ENCODE results near the gene ROCK1.
"Not testable (repeated sequence)": the region's sequence is repeated elsewhere in the genome, so short reads cannot be mapped to it uniquely, and the experiment has no call there.

The ROCK1 gene

DNA sequence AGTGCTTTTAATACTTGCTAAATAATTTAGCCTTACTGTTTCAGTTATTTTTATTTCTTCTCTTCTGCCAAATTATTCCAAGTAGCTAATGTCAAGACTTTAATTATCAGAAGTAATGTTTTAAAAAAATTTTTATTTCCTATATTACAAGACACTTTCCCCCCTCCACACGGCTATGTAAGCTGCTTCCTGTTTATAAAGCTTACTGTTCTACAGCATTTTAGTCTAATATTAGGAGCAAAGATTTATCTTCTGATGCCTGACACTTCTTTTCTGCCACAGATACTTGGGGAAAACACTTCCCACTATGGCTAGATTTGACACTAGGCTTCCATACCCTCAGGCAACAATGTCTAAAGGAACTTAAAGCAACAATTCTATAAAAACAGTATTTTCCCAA lies 62.3 kb downstream of the ROCK1 start:
- no peak for DNase-seq

DNA sequence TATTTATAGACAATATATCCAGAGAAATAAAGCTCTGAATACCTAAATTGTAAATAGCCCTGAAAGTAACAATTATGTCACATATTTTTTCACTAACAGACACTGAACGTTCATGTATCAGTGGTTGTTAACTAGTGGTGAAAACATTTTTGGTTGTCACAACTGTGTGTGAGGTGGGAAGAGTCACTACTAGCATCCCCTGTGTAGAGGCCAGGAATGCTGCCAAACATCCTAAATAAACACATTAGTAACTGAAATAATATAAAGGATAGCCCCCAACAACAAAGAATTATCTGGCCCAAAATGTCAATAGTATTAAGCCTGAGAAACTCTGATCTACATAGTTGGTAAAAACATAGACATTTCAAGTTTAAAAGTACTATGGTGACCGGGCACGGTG lies 64.5 kb downstream of the ROCK1 start:
- no peak for DNase-seq

DNA sequence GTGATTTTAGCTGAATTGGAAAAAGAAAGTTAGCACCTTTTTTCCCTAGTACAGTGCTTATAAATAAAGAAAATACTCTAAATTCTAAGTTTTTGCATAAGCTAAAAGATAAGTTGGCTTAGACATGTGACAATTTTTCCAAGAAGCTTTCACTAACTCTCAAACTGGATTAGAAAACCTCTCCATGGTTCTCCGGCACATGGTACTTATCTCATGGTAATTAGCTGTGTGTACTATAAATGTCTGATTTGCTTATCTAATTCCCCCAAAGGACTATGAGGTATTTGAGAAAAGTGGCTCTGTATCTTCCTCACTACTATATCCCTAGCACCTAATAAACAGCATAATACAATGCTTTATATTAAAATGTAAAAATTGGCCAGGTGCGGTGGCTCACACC lies 71.1 kb downstream of the ROCK1 start:
- DNase-seq = no peak

DNA sequence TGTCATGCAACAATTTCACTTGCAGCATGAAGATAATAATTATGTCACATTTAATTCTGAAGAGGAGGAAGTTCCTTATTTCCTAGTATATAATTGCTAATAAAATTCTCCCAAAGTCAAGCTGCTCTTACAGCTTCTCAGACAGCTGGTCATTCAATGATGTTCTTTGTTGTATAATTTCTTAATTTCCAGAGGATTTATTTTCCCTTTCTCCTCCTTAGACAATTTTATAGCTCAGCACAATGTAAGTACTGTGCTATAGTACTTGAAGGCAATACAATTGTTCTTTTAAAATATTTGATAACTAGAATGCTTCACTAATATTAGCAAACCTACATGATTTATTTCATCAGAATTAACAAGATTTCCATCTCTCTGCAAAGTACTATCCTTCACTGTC lies 73.4 kb downstream of the ROCK1 start:
- DNase-seq = no peak

DNA sequence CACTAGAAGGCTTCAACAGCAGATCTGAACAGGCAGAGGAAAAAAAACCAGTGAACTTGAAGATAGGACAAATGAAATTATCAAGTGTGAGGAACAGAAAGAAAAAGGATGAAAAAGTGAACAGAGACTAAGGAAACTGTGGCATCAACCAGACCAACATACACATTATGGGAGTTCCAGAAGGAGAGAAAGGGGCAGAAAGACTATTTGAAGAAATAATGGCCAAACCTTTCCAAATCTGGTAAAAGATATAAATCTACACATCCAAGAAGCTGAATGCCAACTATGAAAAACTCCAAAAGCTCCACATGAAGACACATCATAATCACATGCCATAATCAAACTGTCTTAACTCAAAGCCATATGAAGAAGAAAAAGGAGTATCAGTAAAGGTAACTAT lies 79.8 kb downstream of the ROCK1 start:
- DNase-seq = no peak

DNA sequence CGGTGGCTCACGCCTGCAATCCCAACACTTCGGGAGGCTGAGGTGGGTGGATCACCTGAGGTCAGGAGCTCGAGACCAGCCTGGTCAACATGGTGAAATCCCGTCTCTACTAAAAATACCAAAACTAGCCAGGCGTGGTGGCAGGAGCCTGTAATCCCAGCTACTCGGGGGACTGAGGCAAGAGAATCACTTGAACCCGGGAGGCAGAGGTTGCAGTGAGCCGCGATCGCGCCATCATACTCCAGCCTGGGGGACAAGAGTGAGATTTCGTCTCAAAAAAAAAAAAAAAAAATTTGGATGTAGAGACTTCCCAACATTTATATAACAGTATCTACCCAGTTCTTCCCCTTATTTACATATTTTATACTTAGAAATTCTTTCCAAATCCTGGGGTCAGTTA lies 93.4 kb downstream of the ROCK1 start:
- not testable (repeated sequence) for DNase-seq

DNA sequence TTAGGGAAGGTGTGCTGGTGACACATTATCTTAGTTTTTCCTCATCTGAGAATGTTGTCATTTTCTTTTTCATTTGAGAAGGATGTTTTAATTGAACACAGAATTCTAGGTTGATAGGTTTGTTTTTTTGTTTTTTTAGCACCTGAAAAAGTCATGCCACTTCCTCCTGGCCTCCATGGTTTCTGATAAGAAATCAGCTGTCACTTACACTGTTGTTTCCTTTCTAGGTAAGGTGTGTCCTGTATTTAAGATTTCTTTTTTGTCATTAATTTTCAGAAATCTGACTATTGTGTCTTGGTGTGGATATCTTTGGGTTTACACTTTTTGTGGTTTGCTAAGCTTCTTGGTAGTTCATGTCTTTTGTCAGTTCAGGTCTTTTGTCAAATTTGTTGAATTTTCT lies 99.3 kb downstream of the ROCK1 start:
- DNase-seq = no peak

DNA sequence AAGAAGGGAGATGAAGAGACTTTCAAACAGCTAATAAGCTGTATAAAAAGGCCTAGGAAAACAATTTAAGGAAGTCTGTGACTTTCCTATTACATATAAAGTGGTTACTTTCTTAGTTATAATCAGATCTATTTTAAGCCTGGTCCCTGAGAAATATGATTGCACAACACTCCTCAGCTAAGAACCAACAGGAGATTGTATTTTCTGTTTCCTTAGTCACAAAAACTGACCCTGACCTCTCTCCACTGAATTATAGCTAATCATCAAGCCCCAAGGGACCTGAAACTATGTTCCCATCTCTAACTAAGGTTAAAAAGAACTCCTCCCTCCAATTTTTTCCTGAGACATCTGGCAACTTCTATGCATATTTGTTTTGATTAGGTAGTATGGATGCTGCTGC lies 106.9 kb downstream of the ROCK1 start:
- no peak for DNase-seq

DNA sequence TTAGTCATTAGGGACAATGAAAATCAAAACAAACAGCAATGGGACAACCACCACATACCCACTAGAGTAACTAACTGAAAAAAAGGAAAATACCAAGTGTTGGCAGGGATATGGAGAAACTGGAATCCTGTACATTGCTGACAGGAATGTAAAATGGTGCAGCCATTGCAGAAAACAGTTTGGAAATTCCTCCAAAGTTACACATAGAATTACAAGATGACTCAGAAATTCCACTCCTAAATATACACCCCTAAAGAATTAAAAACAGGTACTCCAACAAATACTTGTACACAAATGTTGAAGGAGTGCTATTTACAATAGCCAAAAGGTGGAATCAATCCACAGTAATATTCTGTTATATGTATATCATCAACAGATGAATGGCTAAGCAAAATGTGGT lies 110.9 kb downstream of the ROCK1 start:
- DNase-seq = no peak

DNA sequence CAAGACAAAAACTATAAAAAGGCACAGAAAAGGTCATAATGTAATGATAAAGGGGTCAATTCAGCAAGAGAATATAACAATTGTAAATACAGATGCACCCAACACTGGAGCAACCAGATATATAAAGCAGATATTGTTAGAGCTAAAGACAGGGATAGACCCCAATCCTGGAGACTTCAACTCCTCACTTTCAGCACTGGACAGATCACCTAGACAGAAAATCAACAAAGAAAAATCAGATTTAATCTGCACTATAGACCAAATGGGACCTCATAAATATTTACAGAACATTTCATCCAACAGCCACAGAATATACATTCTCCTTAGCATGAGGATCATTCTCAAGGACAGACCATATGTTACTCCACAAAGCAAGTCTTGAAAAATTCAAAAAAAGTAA lies 114.2 kb downstream of the ROCK1 start:
- DNase-seq = no peak

DNA sequence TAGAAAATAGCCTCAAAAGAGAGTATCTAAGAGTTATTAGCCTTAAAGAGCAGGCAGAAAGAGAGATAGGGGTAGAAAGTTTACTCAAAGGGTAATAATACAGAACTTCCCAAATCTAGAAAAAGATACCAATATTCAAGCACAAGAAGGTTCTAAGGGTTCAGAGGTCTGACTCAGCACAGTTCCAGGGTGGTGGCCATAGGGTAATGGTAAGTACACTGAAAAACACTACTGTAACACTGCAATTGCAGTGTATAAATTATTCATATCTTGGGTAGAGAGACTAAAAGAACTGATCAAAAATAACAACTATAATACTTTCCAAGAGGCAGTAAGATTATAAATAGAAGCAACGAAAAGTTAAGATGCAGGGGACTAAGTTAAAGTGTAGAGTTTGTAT lies 115.2 kb downstream of the ROCK1 start:
- no peak for DNase-seq

DNA sequence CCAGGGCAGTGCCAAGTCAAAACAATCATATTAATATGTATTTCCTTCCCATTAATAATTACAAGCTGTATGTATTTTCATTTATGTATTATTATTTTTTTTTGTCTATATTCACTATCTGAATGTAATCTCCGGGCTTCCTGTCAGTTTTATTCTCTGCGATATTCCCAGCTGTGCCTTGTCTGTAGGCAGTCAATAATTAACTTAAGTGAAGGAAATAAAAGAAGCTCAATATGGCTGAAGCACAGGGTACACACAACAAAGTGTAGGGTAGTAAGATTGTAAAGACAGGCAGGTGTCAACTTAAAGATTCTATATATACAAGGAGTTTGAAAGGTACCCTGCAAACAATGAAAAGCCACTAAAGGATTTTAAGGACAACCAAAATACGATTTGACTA lies 122.9 kb downstream of the ROCK1 start:
- DNase-seq = no peak

DNA sequence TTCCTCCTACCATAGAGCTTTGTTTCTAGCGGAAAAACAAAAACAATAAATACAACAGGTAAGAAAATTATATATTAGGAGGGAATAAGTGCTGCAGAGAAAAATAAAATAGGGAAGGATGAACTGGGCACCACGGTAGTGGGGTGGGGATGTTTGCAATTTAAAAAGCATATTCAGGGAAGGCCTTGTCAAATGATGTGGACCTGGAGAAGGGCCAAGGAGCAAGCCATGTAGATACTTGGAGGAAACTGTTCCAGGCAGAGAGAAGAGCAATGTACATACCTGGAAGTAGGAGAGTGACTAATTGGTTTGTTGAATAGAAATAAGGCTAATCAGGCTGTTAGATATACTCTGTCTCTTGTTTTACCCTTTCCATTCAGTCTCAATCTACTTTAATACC lies 136.5 kb downstream of the ROCK1 start:
- DNase-seq = no peak

DNA sequence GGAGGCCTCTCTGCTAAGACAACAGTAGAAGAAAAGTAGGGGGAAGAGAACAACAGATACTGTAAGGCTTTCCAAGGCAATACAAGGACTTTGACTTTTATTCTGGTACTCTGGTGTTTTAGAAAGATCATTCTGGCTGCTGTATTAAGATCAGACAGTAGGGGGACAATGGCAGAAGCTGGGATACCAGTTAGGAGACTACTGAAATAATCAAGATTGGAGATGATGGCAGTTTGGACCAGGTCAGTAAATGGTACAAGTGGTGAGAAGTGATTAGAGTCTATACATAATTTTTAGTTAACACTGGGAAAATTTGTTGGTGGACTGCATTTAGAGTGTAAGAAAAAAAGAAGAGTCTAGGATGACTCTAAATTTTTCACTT lies 139.7 kb downstream of the ROCK1 start:
- no peak for DNase-seq

DNA sequence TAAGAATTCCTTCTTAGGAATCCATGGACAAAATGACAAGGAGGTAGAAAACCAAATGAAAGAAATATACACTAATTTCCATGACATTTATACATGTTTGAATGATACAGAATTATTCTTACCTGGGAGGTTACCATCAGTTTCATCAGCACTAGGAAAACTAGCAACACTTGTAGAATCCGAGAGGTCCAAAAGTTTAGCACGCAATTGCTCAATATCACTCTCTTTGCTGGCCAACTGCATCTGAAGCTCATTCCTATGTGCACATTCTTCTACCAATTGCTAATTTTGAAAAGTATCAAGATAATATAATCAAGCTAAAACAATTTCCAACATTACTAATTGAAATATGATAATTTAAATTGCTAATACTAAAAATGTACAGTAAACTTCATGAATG lies 144.8 kb downstream of the ROCK1 start:
- no peak for DNase-seq

DNA sequence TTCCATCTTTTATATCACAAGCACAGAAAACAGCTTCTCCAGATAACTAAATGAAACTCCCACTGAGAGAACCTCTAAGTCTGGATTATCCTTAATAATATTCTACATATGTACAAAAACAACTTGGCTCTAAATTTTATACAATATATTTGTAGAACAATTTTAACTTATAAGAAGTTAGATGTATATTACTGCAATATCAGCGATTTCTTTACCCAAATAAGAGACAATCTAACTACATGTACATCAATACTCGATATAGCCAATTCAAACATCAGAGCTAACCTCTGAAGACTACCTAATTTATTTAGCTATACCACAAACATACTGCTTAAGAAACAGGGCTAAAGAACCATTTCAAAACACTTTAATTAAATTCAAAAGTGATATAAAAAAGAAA lies 148.6 kb downstream of the ROCK1 start:
- no peak for DNase-seq

DNA sequence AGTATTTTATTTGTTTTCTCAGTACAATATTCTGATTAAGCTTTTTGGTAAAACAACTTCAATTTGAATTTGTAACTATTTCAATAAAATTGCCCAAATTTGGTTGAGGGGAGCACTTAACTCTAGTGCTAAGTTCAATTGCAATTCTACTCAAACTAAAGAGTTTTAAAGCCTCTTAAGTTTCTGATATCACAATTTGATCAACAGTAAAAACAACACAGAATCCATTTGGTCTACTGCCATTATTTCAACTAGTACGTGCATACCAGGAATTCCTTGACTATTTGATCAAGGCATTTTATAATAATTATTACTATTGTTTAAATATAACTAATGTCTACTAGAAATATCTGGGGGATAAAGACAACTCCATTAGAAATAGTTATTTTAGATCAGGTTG lies 150.9 kb downstream of the ROCK1 start:
- DNase-seq = no peak

DNA sequence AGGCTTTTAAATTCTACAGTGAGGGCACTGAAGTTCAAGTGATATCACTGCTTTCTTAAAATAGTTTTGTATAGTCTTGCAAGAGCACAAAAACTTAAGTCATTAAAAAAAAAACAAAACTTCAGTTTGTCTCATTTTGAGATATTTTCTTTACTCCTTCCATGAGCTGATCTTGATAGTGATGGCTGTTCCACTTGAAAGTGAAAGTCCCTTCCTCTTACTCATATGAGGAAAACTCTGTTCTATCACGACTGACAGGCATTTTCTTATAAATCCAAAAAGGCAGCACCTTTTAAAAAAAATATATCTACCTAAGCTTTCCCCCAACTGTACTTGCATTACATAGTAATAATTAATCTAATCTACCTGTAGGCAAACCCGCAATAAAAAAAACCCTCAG lies 160.8 kb downstream of the ROCK1 start:
- not testable (repeated sequence) for DNase-seq

Data from NCI-H1048 (cell line).